ENCODE results near the gene TMEM59L. TPM values are rescaled to one million over a fixed set of nuclear protein-coding genes. Genes with fewer than 3 reads are reported as not detected.
A peak's percentile ranks its signal among the peaks of the same experiment; 100 is the strongest.

TMEM59L gene
- total and polyA plus RNA-seq, 2 of the 13 experiments (the other 11 are each of a cell fraction or from before 2014, with no cell fraction given): 0.97 to 5.5 TPM

GRCh38 chr19:18635831-18636182 is 23.1 kb downstream of the TMEM59L start:
- H4K20me1 ChIP-seq (ENCODE audit: insufficient read depth, low read length): no peaks in the 10 kb centered on the region
- peaks cover 0 to 6% of the 10 kb centered on the region in 2 experiments; a peak in 1 of 5 replicates for H3K27me3 ChIP-seq (ENCODE audit: control insufficient read depth in 1 of 2, insufficient read depth in 2 of 2, low read length in 2 of 2)
- H3K36me3 ChIP-seq (replicated peaks in 1 of 2; ENCODE audit: control insufficient read depth in 1 of 2, insufficient read depth in 2 of 2, low read length in 2 of 2): no peaks in the 10 kb centered on the region
- H3K79me2 ChIP-seq (ENCODE audit: insufficient read depth, low read length): peaks cover 8% of the 10 kb centered on the region
- FAIRE-seq: no peak
- no TSS peak for BruUV-seq (replicated peaks)
- no peak overlapping the region for H3K27ac ChIP-seq (ENCODE audit: extremely low read length, insufficient read depth, low read length)
- TF ChIP-seq ZNF256 (CRISPR knock-in tag; conservative IDR thresholded peaks at IDR 0.05): no peak
- no peak for TF ChIP-seq CAMTA2 (CRISPR knock-in tag; IDR thresholded peaks at IDR 0.05; ENCODE audit: borderline replicate concordance)
- no peak for TF ChIP-seq KDM1A (CRISPR knock-in tag; IDR thresholded peaks at IDR 0.05)
- no peak for TF ChIP-seq KLF12 (CRISPR knock-in tag; IDR thresholded peaks at IDR 0.05; ENCODE audit: borderline replicate concordance)
- no peak for TF ChIP-seq ZMYM2 (CRISPR knock-in tag; IDR thresholded peaks at IDR 0.05)
- no peak for TF ChIP-seq PRMT3 (CRISPR knock-in tag; IDR thresholded peaks at IDR 0.05; ENCODE audit: borderline replicate concordance, low read depth)
- TF ChIP-seq ZNF260 (CRISPR knock-in tag; IDR thresholded peaks at IDR 0.05; ENCODE audit: borderline replicate concordance, low read depth): no peak
- no peak for TF ChIP-seq NPAS2 (CRISPR knock-in tag; IDR thresholded peaks at IDR 0.05; ENCODE audit: borderline replicate concordance)
- peaks cover 40% of the 10 kb centered on the region for H3K4me1 ChIP-seq (ENCODE audit: insufficient read depth, low read length)
- H3K9me3 ChIP-seq (ENCODE audit: low read length): no peaks in the 10 kb centered on the region
- H2AFZ ChIP-seq (ENCODE audit: low read length): no peak overlapping the region
- in situ Hi-C loops (cut with HindIII; ENCODE audit: extremely low pct_ligation_motif_present, low pct_unique_long_range_greater_than_20kb): no loop called here
- H3K4me3 ChIP-seq (replicated peaks in 1 of 3; ENCODE audit: insufficient read depth in 1 of 3, low read depth in 2 of 3, low read length in 3 of 3): peak overlapping the region in 1 of 3 experiments; percentile 84; a peak in 2 of 6 replicates
- no peak for DNase-seq (ENCODE audit: low spot score)
- ChIA-PET POLR2A (interaction anchor here (0.7 kb wide), 1 partner anchor 158 kb away, joined by 3 read pairs; no protein-coding TSS in a partner anchor), CTCF (ENCODE audit: low intra/inter-chr PET ratio, low total read pairs) (interaction anchor here (1.0 kb wide), 1 partner anchor 116 kb away, joined by 3 read pairs; no protein-coding TSS in a partner anchor)
- intact Hi-C loops (cut with micrococcal nuclease; ENCODE audit: unreplicated experiment): no loop called here
- H3K9ac ChIP-seq (ENCODE audit: insufficient read depth, low read depth, low read length): no peak overlapping the region
- 8% methylated on average over 5 of the region's 6 CpGs for WGBS (ENCODE audit: low lambda C conversion rate)
- ATAC-seq: no peak; the same call in 2 of the 3 replicates
- H3K4me2 ChIP-seq (ENCODE audit: low read depth, low read length): peak overlapping the region; percentile 53; the same call in 1 of the 2 replicates
